A549 (cell line): ENCODE data around the gene MYT1. TPM values are rescaled to one million over a fixed set of nuclear protein-coding genes. Genes with fewer than 3 reads are reported as not detected.

ENCODE experiments used
- ATAC-seq, 2 experiments: fragments of 200-7000 bp in 1 of 2; fragments of >200 bp in 1 of 2; cut with Nextera tagmentation in 1 of 2; cut with Tn5 transposase in 1 of 2; 3 replicates each; pipeline versions ENCODE4 v1.8.0 to v1.9.1; 2018 to 2020; ENCODE audit warnings: mild to moderate bottlenecking in 1 of 2, moderate library complexity in 1 of 2
- CTCF ChIA-PET: fragments of 300-600 bp; sonication (Branson Sonifier 250); formaldehyde crosslinking; extraction: SDS; loops from one replicate; lab custom pipeline; 2021; ENCODE audit warnings: antibody characterized with exemption, inconsistent platforms; lab: Yijun Ruan, JAX
- POLR2A ChIA-PET: fragments of 350-600 bp; formaldehyde crosslinking; extraction: SDS; loops from one replicate; lab custom pipeline; 2021; ENCODE audit warnings: antibody characterized with exemption, inconsistent platforms; lab: Yijun Ruan, JAX
- DNase-seq, 2 experiments: peaks; one replicate each; pipeline versions ENCODE4 v3.0.0 to v3.0.0-alpha.2; 2011 to 2016; ENCODE audit warnings: low read depth in 1 of 2, low spot score in 1 of 2
- FAIRE-seq: peaks from 2 replicates; lab custom pipeline; 2011; peaks lifted over from hg19 to GRCh38; lab: Jason Lieb, UNC
- H3K27ac ChIP-seq, 2 experiments: fragments of >200 bp; sonication (Bioruptor Twin); formaldehyde crosslinking; 3 replicates each; pipeline ENCODE4 v1.5.1; 2016 to 2017
- H3K4me1 ChIP-seq: fragments of >200 bp; sonication (Bioruptor Twin); formaldehyde crosslinking; 3 replicates; pipeline ENCODE4 v1.6.1; 2016
- H3K4me2 ChIP-seq: fragments of >200 bp; sonication (Bioruptor Twin); formaldehyde crosslinking; 3 replicates; pipeline ENCODE4 v1.6.1; 2016
- H3K4me3 ChIP-seq: fragments of >200 bp; sonication (Bioruptor Twin); formaldehyde crosslinking; 3 replicates; pipeline ENCODE4 v1.5.1; 2016
- H3K9me3 ChIP-seq: fragments of >200 bp; sonication (Bioruptor Twin); formaldehyde crosslinking; 3 replicates; pipeline ENCODE4 v1.6.1; 2016
- BHLHE40 ChIP-seq: IDR thresholded peaks from 2 replicates; pipeline ENCODE4 v1.6.1; 2012; ENCODE audit warnings: low read depth, low read length, inconsistent platforms
- CBX2 ChIP-seq: fragments of 200-600 bp; sonication (generic); IDR thresholded peaks from 2 replicates; pipeline ENCODE4 v1.6.1; 2016; ENCODE audit warnings: low read depth, mild to moderate bottlenecking, borderline replicate concordance
- CEBPB ChIP-seq, 2 experiments: fragments of >200 bp in 1 of 2; sonication (Bioruptor Twin) in 1 of 2; formaldehyde crosslinking in 1 of 2; IDR thresholded peaks; 2 replicates each; pipeline ENCODE4 v1.6.1; 2012 to 2016
- EHF ChIP-seq: fragments of 250-450 bp; sonication (Bioruptor Pico); IDR thresholded peaks from 2 replicates; pipeline ENCODE4 v1.5.0; 2020; ENCODE audit warnings: mild to moderate bottlenecking
- FOSL2 ChIP-seq, 2 experiments: fragments of 450-650 bp in 1 of 2; fragments of >200 bp in 1 of 2; sonication (Bioruptor Twin) in 1 of 2; formaldehyde crosslinking; IDR thresholded peaks; 2 replicates each; pipeline versions ENCODE4 v1.5.0 to v1.6.1; 2016 to 2020; ENCODE audit warnings: mild to moderate bottlenecking in 1 of 2, moderate library complexity in 1 of 2
- FOXS1 ChIP-seq: fragments of 250-450 bp; sonication (Bioruptor Pico); IDR thresholded peaks from 2 replicates; pipeline ENCODE4 v1.5.0; 2020; ENCODE audit warnings: mild to moderate bottlenecking, moderate library complexity
- GATA3 ChIP-seq: IDR thresholded peaks from 2 replicates; pipeline ENCODE4 v1.6.1; 2012; ENCODE audit warnings: borderline replicate concordance
- HOXB5 ChIP-seq: fragments of 250-450 bp; sonication (Bioruptor Pico); IDR thresholded peaks from 2 replicates; pipeline ENCODE4 v1.5.0; 2020; ENCODE audit warnings: mild to moderate bottlenecking, moderate library complexity
- JUN ChIP-seq, 2 experiments: fragments of >200 bp; sonication (Bioruptor Twin); formaldehyde crosslinking; IDR thresholded peaks; 2 replicates in 1 of 2; 3 replicates in 1 of 2; pipeline ENCODE4 v1.6.1; 2016 to 2017
- JUNB ChIP-seq: fragments of >200 bp; sonication (Bioruptor Twin); formaldehyde crosslinking; IDR thresholded peaks from 2 replicates; pipeline ENCODE4 v1.6.1; 2016
- KDM5A ChIP-seq: fragments of 200-600 bp; sonication (generic); IDR thresholded peaks from 2 replicates; pipeline ENCODE4 v1.6.1; 2016; ENCODE audit warnings: antibody characterized with exemption, mild to moderate bottlenecking
- MAZ ChIP-seq: fragments of 150-350 bp; IDR thresholded peaks from 2 replicates; pipeline ENCODE4 v1.6.1; 2014; ENCODE audit warnings: antibody characterized with exemption, low read depth, low read length, borderline replicate concordance
- NPAS2 ChIP-seq: fragments of 250-450 bp; sonication (Bioruptor Pico); IDR thresholded peaks from 2 replicates; pipeline ENCODE4 v1.8.0; 2022; ENCODE audit warnings: mild to moderate bottlenecking, moderate library complexity, borderline replicate concordance
- NR3C1 ChIP-seq: fragments of >200 bp; sonication (Bioruptor Twin); formaldehyde crosslinking; IDR thresholded peaks from 3 replicates; pipeline ENCODE4 v1.6.1; 2017
- RARB ChIP-seq: fragments of 250-450 bp; sonication (Bioruptor Pico); IDR thresholded peaks from 2 replicates; pipeline ENCODE4 v1.8.0; 2021; ENCODE audit warnings: mild to moderate bottlenecking, moderate library complexity
- RFX5 ChIP-seq: fragments of 450-650 bp; IDR thresholded peaks from 2 replicates; pipeline ENCODE4 v1.7.1; 2014; ENCODE audit warnings: antibody characterized with exemption, mild to moderate bottlenecking, moderate library complexity
- RNF2 ChIP-seq: fragments of 200-600 bp; sonication (generic); IDR thresholded peaks from 2 replicates; pipeline ENCODE4 v1.6.1; 2016; ENCODE audit warnings: low read depth, mild to moderate bottlenecking, antibody characterized with exemption, moderate library complexity, borderline replicate concordance
- SREBF2 ChIP-seq: fragments of 450-650 bp; IDR thresholded peaks from 2 replicates; pipeline ENCODE4 v1.6.1; 2014; ENCODE audit warnings: mild to moderate bottlenecking, moderate library complexity
- ZC3H11A ChIP-seq: fragments of 450-650 bp; IDR thresholded peaks from 2 replicates; pipeline ENCODE4 v1.6.1; 2014; ENCODE audit warnings: antibody characterized with exemption, mild to moderate bottlenecking
- WGBS: methylation state at CpG from one replicate; pipeline ENCODE4 v1.1.6; 2017; ENCODE audit errors: missing lambda C conversion rate; 5-methylcytosine and 5-hydroxymethylcytosine counted together
- polyA plus RNA-seq, 4 experiments: library from polyadenylated mRNA; depleted of rRNA in 3 of 4; stranded (reverse); fragments of >200 nt; fragmentation: RNase III in 1 of 4; extraction: RNeasy Plus Mini Kit Qiagen cat#74134 plus additional on column Dnase treatment in 1 of 4; gene quantifications; 2 replicates in 3 of 4; 3 replicates in 1 of 4; pipeline ENCODE4 v1.2.3, GENCODE V29; 2011 to 2017
- TF ChIP-seq, protein P1 (sequence below): fragments of >200 bp; sonication (Bioruptor Twin); formaldehyde crosslinking; IDR thresholded peaks from 3 replicates; pipeline ENCODE4 v1.6.1; 2016
- TF ChIP-seq, protein P2 (sequence below): fragments of 450-650 bp; IDR thresholded peaks from 2 replicates; pipeline ENCODE4 v1.6.1; 2014; ENCODE audit warnings: antibody characterized with exemption
- TF ChIP-seq, protein P3 (sequence below): IDR thresholded peaks from 2 replicates; pipeline ENCODE4 v1.6.1; 2012; ENCODE audit warnings: low read depth, borderline replicate concordance

The MYT1 gene
- polyA plus RNA-seq, 2 of the 4 experiments (the other 2 are of a cell fraction) = 0.21 to 0.22 TPM

DNA sequence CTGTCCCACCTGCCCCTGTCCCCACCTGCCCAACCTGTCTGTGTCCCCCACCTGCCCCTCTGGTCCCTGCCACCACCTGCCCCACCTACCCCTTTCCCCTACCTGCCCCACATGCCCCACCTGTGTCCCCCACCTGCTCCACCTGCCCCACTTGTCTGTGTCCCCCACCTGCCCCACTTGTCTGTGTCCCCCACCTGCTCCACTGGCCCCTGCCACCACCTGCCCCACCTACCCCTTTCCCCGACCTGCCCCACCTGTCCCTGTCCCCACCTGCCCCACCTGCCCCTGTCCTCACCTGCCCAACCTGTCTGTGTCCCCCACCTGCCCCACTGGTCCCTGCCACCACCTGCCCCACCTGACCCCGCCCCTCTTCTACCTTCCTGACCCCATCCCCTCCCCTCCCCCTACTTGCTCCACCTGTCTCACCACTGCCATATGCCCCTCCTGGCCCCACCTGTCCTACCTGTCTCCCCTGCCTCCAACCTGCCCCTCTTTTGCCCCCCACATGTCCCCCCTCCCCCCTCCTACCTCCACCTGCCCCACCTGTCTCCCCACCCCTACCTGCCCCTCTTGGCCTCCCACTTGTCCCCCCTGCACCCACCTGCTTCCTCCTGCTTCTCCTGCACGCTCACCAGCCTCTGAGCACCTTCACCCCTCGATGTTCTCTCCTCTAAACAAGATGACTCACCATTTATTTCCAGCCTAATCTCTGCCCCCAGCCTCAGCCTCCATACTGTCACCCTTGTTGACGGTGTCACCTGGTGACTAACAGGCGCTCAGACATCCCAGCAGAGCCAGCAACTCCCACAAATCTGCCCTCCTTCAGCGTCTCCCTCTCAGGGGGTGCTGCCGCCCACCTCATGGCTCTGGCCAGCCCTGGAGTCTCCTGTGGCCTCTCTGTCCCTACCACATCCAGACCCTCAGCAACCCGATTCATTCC is 5.6 kb upstream of the MYT1 start:
- no peak for ATAC-seq
- H3K27ac ChIP-seq = no peak overlapping the region
- H3K4me2 ChIP-seq = no peak overlapping the region
- H3K9me3 ChIP-seq = no peaks in the 10 kb centered on the region
- no peak overlapping the region for H3K4me3 ChIP-seq
- FAIRE-seq = no peak
- no peak for DNase-seq
- ChIA-PET POLR2A (no interaction called here), CTCF (interaction anchor here (1.2 kb wide), 1 partner anchor 8 kb away, joined by 3 read pairs; no protein-coding TSS in a partner anchor)
- TF ChIP-seq KDM5A (no peak), SREBF2 (no peak), MAZ (no peak), FOSL2 (IDR thresholded peaks at IDR 0.05) (no peak), FOSL2 (CRISPR knock-in tag; IDR thresholded peaks at IDR 0.05) (peak; percentile 27; the same call in 1 of the 2 replicates), BHLHE40 (no peak)
- 37% methylated on average over 7 of the region's 9 CpGs for WGBS
- H3K4me1 ChIP-seq = no peaks in the 10 kb centered on the region

DNA sequence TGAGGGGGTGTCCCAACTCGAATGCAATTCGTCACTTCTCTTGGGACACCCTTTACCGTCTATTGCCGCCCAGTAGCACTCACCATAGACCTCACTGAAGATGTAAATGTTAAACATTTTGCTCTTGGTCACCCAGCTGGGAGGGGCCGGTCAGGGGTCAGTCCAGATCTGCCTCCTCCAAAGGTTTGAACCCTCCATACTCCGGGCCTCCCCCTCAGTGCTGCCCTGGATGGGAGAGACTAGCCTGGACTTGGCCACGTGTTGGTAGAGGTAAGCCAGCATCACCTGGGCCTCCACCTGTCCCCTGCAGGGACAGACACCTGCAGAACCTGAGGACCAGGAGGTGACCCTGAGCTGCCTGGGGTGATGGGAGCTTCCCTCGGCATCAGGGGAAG is 5.0 kb upstream of the MYT1 start:
- CTCF ChIA-PET = interaction anchor here (1.2 kb wide), 1 partner anchor 9 kb away, joined by 3 read pairs; no protein-coding TSS in a partner anchor
- no peak overlapping the region for H3K4me2 ChIP-seq
- no peak overlapping the region for H3K27ac ChIP-seq
- POLR2A ChIA-PET = no interaction called here
- ATAC-seq (no peak), FAIRE-seq (no peak), DNase-seq (no peak)
- WGBS = 48% methylated on average over 7 of the region's 8 CpGs
- H3K4me3 ChIP-seq = no peak overlapping the region
- TF ChIP-seq, protein P1, sequence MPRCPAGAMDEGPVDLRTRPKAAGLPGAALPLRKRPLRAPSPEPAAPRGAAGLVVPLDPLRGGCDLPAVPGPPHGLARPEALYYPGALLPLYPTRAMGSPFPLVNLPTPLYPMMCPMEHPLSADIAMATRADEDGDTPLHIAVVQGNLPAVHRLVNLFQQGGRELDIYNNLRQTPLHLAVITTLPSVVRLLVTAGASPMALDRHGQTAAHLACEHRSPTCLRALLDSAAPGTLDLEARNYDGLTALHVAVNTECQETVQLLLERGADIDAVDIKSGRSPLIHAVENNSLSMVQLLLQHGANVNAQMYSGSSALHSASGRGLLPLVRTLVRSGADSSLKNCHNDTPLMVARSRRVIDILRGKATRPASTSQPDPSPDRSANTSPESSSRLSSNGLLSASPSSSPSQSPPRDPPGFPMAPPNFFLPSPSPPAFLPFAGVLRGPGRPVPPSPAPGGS = no peak
- TF ChIP-seq, protein P2, sequence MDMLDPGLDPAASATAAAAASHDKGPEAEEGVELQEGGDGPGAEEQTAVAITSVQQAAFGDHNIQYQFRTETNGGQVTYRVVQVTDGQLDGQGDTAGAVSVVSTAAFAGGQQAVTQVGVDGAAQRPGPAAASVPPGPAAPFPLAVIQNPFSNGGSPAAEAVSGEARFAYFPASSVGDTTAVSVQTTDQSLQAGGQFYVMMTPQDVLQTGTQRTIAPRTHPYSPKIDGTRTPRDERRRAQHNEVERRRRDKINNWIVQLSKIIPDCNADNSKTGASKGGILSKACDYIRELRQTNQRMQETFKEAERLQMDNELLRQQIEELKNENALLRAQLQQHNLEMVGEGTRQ = no peak
- no peak for TF ChIP-seq CBX2
- TF ChIP-seq, protein P3, sequence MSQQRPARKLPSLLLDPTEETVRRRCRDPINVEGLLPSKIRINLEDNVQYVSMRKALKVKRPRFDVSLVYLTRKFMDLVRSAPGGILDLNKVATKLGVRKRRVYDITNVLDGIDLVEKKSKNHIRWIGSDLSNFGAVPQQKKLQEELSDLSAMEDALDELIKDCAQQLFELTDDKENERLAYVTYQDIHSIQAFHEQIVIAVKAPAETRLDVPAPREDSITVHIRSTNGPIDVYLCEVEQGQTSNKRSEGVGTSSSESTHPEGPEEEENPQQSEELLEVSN = no peak
- TF ChIP-seq EHF (CRISPR knock-in tag) = no peak
- no peak for TF ChIP-seq NR3C1
- TF ChIP-seq HOXB5 = no peak
- no peak for TF ChIP-seq GATA3
- no peak for TF ChIP-seq RARB (CRISPR knock-in tag)
- no peak for TF ChIP-seq ZC3H11A
- TF ChIP-seq NPAS2 (CRISPR knock-in tag) = no peak
- no peak for TF ChIP-seq JUNB
- no peaks in the 10 kb centered on the region for H3K9me3 ChIP-seq
- H3K4me1 ChIP-seq = no peaks in the 10 kb centered on the region

DNA sequence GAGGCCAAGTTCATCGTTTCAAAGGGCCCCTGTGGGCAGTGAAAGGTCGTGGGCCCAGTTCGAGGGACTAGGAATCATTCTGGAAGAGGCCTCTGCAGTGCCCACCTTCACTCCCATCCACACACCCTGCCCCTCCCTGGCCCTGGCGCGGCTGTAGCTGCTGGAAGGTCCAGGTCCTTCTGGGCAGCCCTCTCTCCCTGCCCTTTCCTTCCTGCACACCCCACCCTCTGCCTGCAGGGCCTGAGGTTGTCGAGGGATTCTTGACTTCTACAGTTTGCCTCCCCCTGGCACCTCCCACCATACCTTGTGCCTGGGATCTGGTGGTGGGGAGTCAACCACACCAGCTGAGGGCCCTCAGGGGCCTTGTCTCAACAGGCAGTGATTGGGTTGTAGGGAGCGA is 4.5 kb upstream of the MYT1 start:
- 28% methylated on average over 4 of the region's 7 CpGs for WGBS
- ATAC-seq (peak; percentile 32 to 40; a peak in 3 of 6 replicates), FAIRE-seq (no peak), DNase-seq (no peak)
- ChIA-PET CTCF (interaction anchor here (1.2 kb wide), 1 partner anchor 9 kb away, joined by 3 read pairs; no protein-coding TSS in a partner anchor), POLR2A (no interaction called here)
- no peak overlapping the region for H3K27ac ChIP-seq
- no peak overlapping the region for H3K4me2 ChIP-seq
- TF ChIP-seq RFX5 = no peak
- no peak for TF ChIP-seq RNF2
- TF ChIP-seq FOXS1 (CRISPR knock-in tag) = no peak
- TF ChIP-seq CEBPB (IDR thresholded peaks at IDR 0.05) = no peak
- no peak for TF ChIP-seq NPAS2 (CRISPR knock-in tag)
- no peak for TF ChIP-seq HOXB5
- no peak for TF ChIP-seq JUN (IDR thresholded peaks at IDR 0.05)
- no peaks in the 10 kb centered on the region for H3K4me1 ChIP-seq
- H3K9me3 ChIP-seq = no peaks in the 10 kb centered on the region
- H3K4me3 ChIP-seq = no peak overlapping the region
